WTC11 (cell line): ENCODE data around the gene DNAJC2. TPM values are rescaled to one million over a fixed set of nuclear protein-coding genes. Genes with fewer than 3 reads are reported as not detected.
"Not testable (repeated sequence)": the region's sequence is repeated elsewhere in the genome, so short reads cannot be mapped to it uniquely, and the experiment has no call there.

Source experiments
- ATAC-seq: fragments of 200-7000 bp; cut with Tn5 transposase; 2 replicates; pipeline ENCODE4 v1.10.0; 2021; ENCODE audit warnings: mild to moderate bottlenecking, moderate library complexity
- CTCF ChIA-PET: fragments of 300-600 bp; sonication (Branson Sonifier 250); formaldehyde crosslinking; loops from one replicate; lab custom pipeline; 2021; ENCODE audit warnings: antibody characterized with exemption; lab: Charles Lee
- POLR2A ChIA-PET: fragments of 350-600 bp; sonication (Branson Sonifier 250); formaldehyde crosslinking; loops from one replicate; lab custom pipeline; 2021; ENCODE audit warnings: antibody characterized with exemption; lab: Charles Lee
- DNase-seq: peaks from one replicate; pipeline ENCODE4 v3.0.0; 2021; ENCODE audit warnings: low spot score
- H3K27ac Mint-ChIP-seq: 2 replicates; pipeline ENCODE4 v1.8.0; 2021; ENCODE audit warnings: mixed read lengths
- H3K27me3 Mint-ChIP-seq: 2 replicates; pipeline ENCODE4 v1.8.0; 2021; ENCODE audit warnings: low read depth, mild to moderate bottlenecking, moderate library complexity, mixed read lengths
- H3K36me3 Mint-ChIP-seq: 2 replicates; pipeline ENCODE4 v1.8.0; 2021; ENCODE audit warnings: mixed read lengths
- H3K4me1 Mint-ChIP-seq: 2 replicates; pipeline ENCODE4 v1.8.0; 2022; ENCODE audit warnings: mixed read lengths
- H3K4me3 Mint-ChIP-seq: 2 replicates; pipeline ENCODE4 v1.8.0; 2021; ENCODE audit warnings: mild to moderate bottlenecking, moderate library complexity, mixed read lengths
- H3K9me3 Mint-ChIP-seq: 2 replicates; pipeline ENCODE4 v1.8.0; 2021; ENCODE audit warnings: mixed read lengths
- CREB1 ChIP-seq: sonication (generic); formaldehyde crosslinking; IDR thresholded peaks from 2 replicates; pipeline ENCODE4 v1.8.0; 2023; ENCODE audit warnings: mild to moderate bottlenecking, missing genetic modification reagents
- ESRRA ChIP-seq: sonication (generic); formaldehyde crosslinking; IDR thresholded peaks from 2 replicates; pipeline ENCODE4 v1.8.1; 2022; ENCODE audit warnings: mild to moderate bottlenecking, missing genetic modification reagents, borderline replicate concordance
- ETV6 ChIP-seq: sonication (generic); formaldehyde crosslinking; IDR thresholded peaks from 2 replicates; pipeline ENCODE4 v1.8.1; 2022; ENCODE audit warnings: mild to moderate bottlenecking, missing genetic modification reagents
- MYBL2 ChIP-seq: sonication (generic); formaldehyde crosslinking; IDR thresholded peaks from 2 replicates; pipeline ENCODE4 v1.8.1; 2023; ENCODE audit warnings: mild to moderate bottlenecking, moderate library complexity, missing genetic modification reagents
- RELA ChIP-seq: sonication (generic); formaldehyde crosslinking; IDR thresholded peaks from 2 replicates; pipeline ENCODE4 v1.8.1; 2022; ENCODE audit warnings: missing genetic modification reagents, mild to moderate bottlenecking, borderline replicate concordance
- TCF7 ChIP-seq: sonication (generic); formaldehyde crosslinking; IDR thresholded peaks from 2 replicates; pipeline ENCODE4 v1.8.0; 2022; ENCODE audit warnings: mild to moderate bottlenecking, low read depth, missing genetic modification reagents, moderate library complexity
- USF1 ChIP-seq: sonication (generic); formaldehyde crosslinking; IDR thresholded peaks from 2 replicates; pipeline ENCODE4 v1.8.0; 2022; ENCODE audit warnings: mild to moderate bottlenecking, missing genetic modification reagents
- total RNA-seq: library from RNA; stranded (reverse); gene quantifications from 3 replicates; pipeline ENCODE4 v1.2.3, GENCODE V29; 2021
- TF ChIP-seq, protein P1 (sequence below): sonication (generic); formaldehyde crosslinking; IDR thresholded peaks from 2 replicates; pipeline ENCODE4 v1.8.0; 2022; ENCODE audit warnings: mild to moderate bottlenecking, missing genetic modification reagents
- TF ChIP-seq, protein P2 (sequence below): sonication (generic); formaldehyde crosslinking; IDR thresholded peaks from 2 replicates; pipeline ENCODE4 v1.8.0; 2022; ENCODE audit warnings: mild to moderate bottlenecking, missing genetic modification reagents

Gene DNAJC2
- total RNA-seq, 1 experiment from 2014 or later = 39.7 TPM

DNA sequence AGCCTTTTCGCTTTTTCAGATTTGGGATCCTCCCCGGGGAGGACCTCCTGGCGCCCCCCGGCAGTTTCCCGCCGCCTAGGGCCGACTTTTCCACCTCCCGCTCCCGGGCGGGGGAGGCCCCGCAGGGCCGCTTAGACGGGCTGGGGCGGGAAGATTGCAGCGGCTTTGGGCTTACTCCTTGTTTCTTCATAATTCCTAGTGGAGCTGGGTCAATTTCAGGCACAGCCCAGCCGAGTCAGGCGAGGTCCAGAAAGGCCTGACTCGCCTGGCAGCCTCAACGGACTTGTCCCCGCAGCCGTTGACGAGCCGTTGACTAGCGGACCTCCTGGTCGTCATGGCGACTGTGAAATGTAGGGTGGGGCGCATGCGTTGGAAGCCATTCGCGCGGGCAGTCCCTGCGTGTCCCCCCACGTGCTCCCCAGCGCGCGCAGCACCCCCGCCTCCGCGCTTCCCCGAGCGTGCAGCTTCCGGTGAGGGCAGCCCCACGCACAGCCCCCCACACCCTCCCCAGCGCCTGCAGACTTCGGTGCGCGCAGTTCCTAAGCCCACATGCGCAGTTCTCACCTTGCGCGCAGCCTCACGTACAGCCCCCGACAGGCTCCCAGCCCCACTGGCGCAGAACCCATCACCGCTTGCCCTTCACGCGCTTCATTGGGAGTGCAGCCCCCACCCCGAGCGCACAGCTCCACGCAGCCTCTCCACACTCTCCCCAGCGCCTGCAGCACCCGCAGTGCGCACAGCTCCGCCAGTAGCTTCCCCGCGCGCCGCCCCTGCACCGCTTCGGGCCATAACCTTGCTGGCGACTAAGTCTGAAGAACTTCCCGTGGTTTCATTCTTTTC lies 64.4 kb downstream of the DNAJC2 start (continued):
- TF ChIP-seq, protein P1, sequence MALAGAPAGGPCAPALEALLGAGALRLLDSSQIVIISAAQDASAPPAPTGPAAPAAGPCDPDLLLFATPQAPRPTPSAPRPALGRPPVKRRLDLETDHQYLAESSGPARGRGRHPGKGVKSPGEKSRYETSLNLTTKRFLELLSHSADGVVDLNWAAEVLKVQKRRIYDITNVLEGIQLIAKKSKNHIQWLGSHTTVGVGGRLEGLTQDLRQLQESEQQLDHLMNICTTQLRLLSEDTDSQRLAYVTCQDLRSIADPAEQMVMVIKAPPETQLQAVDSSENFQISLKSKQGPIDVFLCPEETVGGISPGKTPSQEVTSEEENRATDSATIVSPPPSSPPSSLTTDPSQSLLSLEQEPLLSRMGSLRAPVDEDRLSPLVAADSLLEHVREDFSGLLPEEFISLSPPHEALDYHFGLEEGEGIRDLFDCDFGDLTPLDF (CRISPR knock-in tag) = peak; percentile 88; the same call in 1 of the 2 replicates
- TF ChIP-seq USF1 (CRISPR knock-in tag) (0 out of 2 replicates have a peak, but pooled peaks have one; percentile 30), TCF7 (CRISPR knock-in tag) (0 out of 2 replicates have a peak, but pooled peaks have one; percentile 61), MYBL2 (CRISPR knock-in tag) (peak; percentile 84), CREB1 (CRISPR knock-in tag) (peak; percentile 58; the same call in 1 of the 2 replicates), RELA (CRISPR knock-in tag) (0 out of 2 replicates have a peak, but pooled peaks have one; percentile 70), ETV6 (CRISPR knock-in tag) (peak; percentile 64; the same call in 1 of the 2 replicates), ESRRA (CRISPR knock-in tag) (0 out of 2 replicates have a peak, but pooled peaks have one; percentile 61)
- TF ChIP-seq, protein P2, sequence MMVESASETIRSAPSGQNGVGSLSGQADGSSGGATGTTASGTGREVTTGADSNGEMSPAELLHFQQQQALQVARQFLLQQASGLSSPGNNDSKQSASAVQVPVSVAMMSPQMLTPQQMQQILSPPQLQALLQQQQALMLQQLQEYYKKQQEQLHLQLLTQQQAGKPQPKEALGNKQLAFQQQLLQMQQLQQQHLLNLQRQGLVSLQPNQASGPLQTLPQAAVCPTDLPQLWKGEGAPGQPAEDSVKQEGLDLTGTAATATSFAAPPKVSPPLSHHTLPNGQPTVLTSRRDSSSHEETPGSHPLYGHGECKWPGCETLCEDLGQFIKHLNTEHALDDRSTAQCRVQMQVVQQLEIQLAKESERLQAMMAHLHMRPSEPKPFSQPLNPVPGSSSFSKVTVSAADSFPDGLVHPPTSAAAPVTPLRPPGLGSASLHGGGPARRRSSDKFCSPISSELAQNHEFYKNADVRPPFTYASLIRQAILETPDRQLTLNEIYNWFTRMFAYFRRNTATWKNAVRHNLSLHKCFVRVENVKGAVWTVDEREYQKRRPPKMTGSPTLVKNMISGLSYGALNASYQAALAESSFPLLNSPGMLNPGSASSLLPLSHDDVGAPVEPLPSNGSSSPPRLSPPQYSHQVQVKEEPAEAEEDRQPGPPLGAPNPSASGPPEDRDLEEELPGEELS = peak; percentile 65; the same call in 1 of the 2 replicates
- TF ChIP-seq, all 79 proteins: peak for 24; not testable (repeated sequence) for 55

DNA sequence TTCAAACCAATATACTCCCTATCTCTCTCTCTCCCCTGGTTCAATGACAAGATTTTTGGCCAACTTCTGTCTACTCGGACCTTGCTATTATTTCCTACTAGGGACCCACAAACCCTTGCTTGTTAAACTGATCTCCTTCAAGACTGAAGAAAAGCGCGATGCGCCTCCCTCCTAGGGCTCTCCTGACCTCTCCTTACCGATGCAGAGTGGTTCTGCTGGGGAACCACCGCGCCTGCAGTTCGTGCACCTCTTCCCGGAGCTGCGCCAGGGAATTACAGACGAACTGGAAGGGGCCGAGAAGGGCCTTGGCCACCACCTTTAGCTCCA lies 65.0 kb downstream of the DNAJC2 start:
- H3K27ac Mint-ChIP-seq, H3K9me3 Mint-ChIP-seq, POLR2A ChIA-PET, H3K36me3 Mint-ChIP-seq, CTCF ChIA-PET: not testable (repeated sequence)
- ATAC-seq = peak; percentile 86
- Mint-ChIP-seq H3K4me3 (peak overlapping the region; percentile 86), H3K4me1 (peaks cover 11% of the 10 kb centered on the region), H3K27me3 (peaks cover 59% of the 10 kb centered on the region)
- DNase-seq = peak; percentile 34

GRCh38 chr7:103278195-103278594 lies 66.4 kb downstream of the DNAJC2 start:
- POLR2A ChIA-PET, H3K27ac Mint-ChIP-seq, H3K9me3 Mint-ChIP-seq, H3K36me3 Mint-ChIP-seq, CTCF ChIA-PET, ATAC-seq, H3K4me3 Mint-ChIP-seq, DNase-seq: not testable (repeated sequence)
- Mint-ChIP-seq H3K4me1 (peaks cover 11% of the 10 kb centered on the region), H3K27me3 (peaks cover 59% of the 10 kb centered on the region)

DNA sequence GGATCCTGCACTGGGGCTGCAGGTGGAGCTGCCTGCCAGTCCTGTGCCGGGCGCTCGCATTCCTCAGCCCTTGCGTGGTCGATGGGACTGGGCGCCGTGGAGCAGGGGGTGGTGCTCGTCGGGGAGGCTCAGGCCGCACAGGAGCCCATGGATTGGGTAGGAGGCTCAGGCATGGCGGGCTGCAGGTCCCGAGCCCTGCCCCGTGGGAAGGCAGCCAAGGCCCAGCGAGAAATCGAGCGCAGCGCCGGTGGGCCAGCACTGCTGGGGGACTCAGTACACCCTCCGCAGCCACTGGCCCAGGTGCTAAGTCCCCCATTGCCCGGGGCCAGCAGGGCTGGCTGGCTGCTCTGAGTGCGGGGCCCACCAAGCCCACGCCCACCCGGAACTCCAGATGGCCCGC lies 69.7 kb downstream of the DNAJC2 start:
- CTCF ChIA-PET, H3K4me1 Mint-ChIP-seq, POLR2A ChIA-PET, H3K4me3 Mint-ChIP-seq, H3K27ac Mint-ChIP-seq, H3K36me3 Mint-ChIP-seq, DNase-seq, ATAC-seq, H3K9me3 Mint-ChIP-seq: not testable (repeated sequence)
- H3K27me3 Mint-ChIP-seq = peaks cover 29% of the 10 kb centered on the region

DNA sequence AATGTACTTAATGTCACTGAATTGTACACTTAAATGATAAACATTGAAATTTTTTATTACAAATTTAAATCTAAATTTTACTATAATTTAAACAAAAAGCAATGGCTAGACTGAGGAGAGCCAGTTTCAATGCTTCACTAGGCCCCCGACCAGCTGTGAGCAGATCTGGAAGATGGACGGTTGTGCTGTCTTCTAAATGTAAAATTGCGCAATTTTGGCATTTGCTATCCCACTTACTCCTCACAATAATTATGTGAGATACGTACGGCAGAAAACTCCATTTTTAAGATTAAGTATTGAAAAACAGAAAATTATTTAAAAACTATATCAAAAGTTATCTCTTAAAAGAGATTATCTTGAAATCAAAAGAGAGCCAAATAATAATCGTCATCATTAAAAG lies 71.2 kb downstream of the DNAJC2 start:
- not testable (repeated sequence) for DNase-seq, H3K4me1 Mint-ChIP-seq

DNA sequence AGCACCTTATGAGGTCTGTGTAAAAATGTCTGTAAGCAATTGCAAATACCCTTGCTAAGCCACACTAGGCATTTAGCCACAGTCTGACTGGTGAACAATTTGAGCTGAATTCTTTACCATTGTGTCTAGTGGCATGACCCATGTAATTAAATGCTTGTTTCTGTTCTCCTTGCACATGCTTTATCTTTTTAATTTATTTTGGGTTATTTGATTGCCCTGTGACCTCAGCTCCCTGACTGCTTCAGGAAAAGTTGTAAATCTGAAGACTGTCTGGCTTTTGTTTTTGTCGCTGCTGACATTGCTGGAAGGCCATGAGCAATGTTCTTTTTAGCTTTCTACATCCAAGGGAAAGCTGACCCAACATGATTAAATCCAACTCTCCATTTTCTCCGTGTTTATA lies 78.3 kb downstream of the DNAJC2 start:
- H3K4me3 Mint-ChIP-seq, H3K27me3 Mint-ChIP-seq, H3K27ac Mint-ChIP-seq, H3K4me1 Mint-ChIP-seq, H3K9me3 Mint-ChIP-seq, H3K36me3 Mint-ChIP-seq, ATAC-seq, CTCF ChIA-PET, POLR2A ChIA-PET, DNase-seq: not testable (repeated sequence)

More for the DNA sequence above, 71.2 kb downstream of the DNAJC2 start:
- ATAC-seq, H3K27ac Mint-ChIP-seq, H3K4me3 Mint-ChIP-seq, H3K9me3 Mint-ChIP-seq, CTCF ChIA-PET, H3K36me3 Mint-ChIP-seq, POLR2A ChIA-PET: not testable (repeated sequence)
- H3K27me3 Mint-ChIP-seq = peaks cover 16% of the 10 kb centered on the region
